HG02970 (cell line): ENCODE results near the gene MYCN.

Experiments used
- ATAC-seq: cut with Tn5 transposase; IDR thresholded peaks from one replicate; pipeline ENCODE4 v1.9.1; 2021; ENCODE audit warnings: mild to moderate bottlenecking, moderate library complexity, moderate number of reproducible peaks; ENCODE audit not compliant: unreplicated experiment, low FRiP score

MYCN gene

DNA sequence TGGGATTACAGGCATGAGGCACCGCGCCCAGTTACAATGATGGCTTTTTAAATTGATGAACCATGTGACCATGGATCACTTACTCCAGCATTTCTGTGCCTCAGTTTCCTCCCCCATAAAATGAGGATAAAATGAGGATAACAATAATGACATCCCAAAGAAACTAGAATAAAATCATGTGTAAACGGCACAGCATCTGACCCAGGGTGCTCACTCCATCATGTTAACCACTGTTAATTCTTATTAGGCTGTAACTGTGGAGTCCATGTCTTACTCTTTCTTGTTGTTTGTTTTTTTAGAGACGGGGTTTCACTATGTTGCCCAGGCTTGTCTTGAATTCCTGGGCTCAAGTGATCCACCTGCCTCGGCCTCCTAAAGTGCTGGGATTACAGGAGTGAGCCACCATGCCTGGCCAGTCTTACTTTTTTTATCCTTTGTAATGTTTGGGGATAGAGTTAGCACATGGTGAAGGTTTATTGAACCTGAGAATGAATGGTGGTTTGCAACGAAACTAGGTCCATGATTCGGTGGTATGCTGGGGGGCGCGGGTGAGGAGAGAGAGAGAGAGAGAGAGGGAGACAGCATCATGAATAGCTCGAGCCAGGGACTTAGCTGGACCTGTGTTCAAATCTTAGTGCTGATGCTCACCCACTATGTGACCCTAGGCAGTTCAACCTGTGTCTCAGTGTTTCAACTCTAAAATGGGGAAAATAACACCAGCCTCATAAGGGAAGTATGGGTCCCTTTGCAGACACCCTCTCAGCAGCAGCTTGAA, 52.3 kb downstream of the MYCN start:
- ATAC-seq: no peak

DNA sequence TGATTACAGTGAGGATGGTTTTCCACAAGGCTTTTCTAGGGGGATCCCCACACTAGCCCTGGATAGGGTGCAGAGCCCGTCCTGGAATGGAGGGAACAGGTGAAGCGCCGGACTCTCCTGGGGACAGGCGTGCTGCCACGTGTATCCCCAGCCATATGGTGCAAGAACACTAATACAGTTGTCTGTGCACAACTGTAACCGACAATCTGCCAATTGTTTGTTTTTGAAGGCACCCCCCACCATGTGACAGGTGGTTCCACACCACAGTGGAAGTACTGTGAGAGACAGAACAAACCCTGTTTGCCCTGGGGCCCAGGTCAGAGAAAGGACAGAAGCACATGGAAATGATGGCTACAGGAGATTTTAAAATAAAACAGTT, 52.9 kb downstream of the MYCN start:
- ATAC-seq: no peak

DNA sequence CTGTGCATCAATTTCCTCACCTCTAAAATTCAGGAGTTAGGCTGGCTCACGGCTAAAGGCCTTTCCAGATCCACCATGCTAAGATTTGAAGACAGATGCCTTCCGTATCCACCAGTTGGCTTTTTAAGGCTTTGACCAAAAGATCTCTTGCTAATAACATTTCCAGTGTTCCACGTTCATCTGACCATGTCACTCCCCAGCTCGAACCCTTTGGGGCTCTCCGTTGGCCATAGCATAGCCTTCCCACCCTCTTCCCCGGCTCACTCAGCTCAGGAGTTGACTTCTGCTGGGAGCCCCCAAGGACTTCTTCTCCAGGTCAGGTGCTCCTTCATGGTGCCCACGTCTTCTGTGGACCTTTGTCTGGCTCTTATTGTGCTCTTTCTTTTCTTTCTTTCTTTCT, 53.3 kb downstream of the MYCN start:
- no peak for ATAC-seq

DNA sequence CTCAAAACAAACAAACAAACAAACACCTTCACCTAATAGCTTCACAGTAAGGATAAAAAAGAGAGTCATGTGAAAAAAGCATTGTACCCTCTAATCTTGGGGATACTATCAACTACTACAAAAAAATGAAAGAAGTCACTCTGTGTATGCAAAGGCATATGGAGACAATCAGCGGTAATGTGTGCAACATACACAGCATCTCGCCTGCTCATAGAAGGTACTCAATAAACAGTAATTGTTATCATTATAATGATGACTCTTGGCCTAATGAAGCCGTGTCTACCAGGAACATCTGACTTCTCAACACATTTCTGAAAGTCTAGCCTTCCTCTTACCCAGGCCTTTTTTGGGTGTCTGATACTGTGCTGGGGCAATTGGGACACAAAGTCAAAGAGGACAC, 55.3 kb downstream of the MYCN start:
- no peak for ATAC-seq
